HG02798 (cell line): Measurements from ENCODE around the gene HCN2.
A peak's percentile ranks its signal among the peaks of the same experiment; 100 is the strongest.

Experiments
- ATAC-seq: cut with Tn5 transposase; IDR thresholded peaks from one replicate; pipeline ENCODE4 v1.9.1; 2021; ENCODE audit warnings: mild to moderate bottlenecking; ENCODE audit not compliant: unreplicated experiment, poor library complexity

The HCN2 gene

GRCh38 chr19:650121-650520, 60.4 kb downstream of the HCN2 start:
- ATAC-seq, result no peak

DNA sequence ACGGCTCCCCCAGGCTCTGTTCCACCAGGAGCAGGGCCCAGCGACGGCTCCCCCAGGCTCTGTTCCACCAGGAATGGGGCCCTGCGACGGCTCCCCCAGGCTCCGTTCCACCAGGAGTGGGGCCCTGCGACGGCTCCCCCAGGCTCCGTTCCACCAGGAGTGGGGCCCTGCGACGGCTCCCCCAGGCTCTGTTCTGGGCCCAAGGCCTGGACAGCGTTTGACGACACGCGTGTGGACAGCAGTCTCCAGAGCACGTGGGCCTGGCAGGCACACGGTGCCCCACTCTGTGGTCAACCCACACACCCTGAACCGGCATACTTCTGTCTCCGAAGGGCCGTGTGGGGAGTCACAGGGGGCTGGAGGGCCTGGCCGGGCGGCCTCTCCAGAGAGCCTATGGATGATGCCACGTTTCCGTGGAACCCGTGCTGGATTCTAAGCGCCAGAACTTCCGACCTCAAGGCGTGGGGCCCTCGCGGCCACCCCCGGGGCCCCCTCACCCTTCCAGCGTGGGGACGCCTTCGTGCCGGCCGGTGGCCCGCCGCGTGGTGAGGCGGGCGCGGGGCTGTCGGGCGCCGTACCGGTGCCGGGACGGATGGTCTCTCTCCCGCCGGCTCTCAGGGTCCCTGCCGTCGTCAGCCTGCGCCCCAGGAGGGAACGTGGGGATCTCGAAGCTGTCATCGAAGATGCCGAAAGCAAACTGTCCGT, 61.6 kb downstream of the HCN2 start:
- no peak for ATAC-seq

DNA sequence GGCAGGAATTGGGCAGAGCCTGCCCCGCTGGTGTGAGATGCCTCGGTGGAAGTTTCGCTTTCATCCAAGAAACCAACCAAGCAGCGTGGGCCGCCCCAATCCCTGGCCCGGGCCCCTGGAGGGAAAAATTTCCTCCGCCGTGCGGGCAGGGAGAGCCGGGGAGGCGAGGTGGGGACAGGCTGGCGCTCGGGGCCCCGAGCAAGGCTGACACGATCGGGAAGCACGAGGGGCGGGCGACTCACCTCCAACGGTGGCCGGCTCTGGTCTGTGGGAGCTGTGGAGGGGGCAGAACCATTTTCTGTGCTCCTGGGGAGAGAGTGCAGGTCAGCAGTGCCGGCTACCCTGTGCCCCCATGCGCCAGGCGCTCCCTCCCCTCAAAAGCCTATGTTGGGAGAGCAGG, 62.3 kb downstream of the HCN2 start:
- ATAC-seq, result no peak

GRCh38 chr19:652467-653389, 63.0 kb downstream of the HCN2 start:
- no peak for ATAC-seq

- no peak for ATAC-seq
Measured at GRCh38 chr19:653425-653824, 63.7 kb downstream of the HCN2 start.

DNA sequence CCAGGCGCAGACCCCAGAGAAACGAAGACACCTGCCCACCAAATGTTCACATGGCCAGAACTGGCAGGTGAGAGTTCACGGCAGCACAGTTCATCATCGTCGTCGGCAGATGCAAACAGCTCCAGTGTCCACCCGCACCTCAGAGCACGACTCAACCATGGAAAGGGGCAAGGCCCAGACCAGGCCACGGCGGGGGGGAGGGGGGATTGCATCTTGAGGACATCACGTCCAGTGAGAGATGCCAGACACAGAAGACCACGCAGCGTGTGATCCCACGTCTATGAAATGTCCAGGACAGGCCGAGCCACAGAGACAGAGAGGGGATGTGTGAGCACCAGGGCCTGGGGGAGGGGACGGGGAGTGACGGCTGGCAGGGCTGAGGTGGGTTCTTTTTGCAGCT, 66.0 kb downstream of the HCN2 start:
- no peak for ATAC-seq

- no peak for ATAC-seq
Measured at GRCh38 chr19:656751-657559, 67.3 kb downstream of the HCN2 start.

- no peak for ATAC-seq
Measured at GRCh38 chr19:657611-658010, 67.9 kb downstream of the HCN2 start.

DNA sequence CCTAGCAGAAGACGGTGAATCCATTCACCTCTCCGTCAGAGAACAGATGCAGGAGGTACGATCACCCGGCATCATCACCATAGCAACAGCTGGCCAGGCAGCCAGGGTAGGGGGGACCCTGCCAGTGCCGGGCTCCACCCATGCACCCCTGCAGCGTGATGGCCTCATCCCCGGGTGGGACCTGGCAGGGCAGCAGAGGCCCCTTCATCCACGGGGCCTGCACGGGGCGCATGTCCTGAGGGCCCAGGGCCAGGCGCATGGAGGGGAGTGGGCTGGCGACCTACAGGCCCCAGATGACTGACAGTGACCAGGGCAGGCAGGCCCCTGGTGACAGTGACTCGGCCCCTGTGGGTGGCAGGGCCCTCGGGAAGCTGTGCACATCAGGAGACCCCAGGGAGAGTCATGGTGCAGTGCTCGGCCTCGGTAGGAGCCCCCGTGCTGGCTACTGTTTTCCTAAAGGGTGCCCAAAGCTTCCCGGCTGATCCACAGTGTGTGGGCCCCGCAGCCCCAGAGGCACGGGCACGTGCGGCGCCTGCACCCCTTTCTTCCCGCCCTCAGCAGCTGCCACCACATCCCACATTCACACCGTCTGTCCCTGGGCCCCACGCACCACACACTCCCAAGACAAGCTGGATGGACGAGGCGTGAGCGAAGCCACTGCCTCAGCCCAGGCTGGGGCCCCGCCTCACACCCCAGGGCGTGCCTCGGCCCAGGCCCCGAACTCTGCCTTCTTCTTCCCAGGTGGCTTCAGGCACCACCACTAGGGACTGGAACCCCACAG, 68.6 kb downstream of the HCN2 start:
- no peak for ATAC-seq

DNA sequence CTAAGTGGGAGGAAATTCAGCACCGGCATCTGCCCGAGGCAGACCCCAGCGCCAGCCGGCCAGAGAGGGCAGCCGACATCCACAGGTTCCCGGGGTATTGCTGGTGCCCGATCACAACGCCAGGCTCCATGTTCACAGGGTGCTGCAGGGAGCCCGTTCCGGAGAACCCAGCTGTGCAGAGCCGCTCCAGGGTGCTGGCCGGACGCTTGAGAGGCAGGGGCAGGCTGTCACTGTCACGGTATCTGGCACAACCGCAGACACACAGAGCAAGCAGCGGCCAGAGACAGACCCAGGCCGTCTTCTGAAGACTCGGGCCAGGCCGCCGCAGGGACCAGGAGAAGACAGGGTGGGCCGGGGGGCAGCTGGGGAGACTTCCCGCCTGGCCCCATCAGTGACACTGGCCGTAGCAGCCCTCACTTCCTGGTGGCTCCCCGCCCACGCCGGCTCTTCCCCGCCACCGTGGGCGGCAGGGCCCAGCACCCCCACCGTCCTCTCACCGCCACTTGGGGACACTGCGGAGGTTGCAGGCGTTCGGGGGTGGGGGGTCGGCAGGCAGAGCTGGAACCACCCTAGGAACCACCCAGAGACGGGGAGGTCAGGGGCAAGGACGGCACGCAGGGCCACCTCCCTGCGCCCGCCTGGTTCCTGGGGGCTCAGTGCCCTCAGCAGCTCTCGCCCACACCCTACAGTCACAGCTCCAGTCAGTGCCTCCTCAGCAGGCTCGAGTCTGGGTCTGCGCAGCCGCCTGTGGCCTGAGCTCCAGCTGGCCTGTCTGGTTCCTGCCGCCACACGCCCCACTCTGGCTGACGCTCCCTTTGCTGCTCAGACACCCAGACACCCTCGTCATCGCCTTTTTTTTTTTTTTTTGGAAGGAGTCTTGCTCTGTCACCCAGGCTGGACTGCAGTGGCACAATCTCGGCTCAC, 69.5 kb downstream of the HCN2 start:
- ATAC-seq, result no peak

DNA sequence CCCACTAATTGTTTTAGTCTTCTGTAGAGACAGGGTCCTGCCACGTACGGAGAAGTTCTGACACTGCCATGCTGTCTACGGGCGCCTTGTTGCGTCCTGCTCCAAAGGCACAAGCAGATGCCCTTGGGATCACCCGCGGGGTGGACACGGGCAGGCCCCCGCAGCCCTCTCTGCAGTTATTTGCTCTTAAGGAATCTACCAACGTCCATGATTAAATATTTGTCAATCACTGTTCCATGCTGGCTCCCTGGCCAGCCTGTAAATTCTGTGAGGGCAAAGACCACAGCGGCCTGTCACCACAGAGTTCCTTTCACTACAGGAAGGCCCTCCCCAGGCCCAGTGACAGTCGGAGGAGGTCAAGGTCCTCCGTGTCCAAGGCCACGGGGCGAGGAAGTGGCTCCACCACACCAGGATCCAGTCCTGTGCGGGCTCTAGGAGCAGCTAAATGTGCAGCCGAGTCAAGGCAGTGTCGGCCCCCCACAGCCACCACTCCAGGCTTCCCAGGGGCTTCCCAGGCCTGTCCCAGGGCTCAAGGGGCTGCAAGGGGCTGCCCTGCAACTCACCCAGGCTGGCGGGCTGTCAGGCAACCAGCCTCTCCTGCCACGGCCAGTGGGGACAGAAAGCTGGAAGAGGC, 71.2 kb downstream of the HCN2 start:
- ATAC-seq, result no peak

GRCh38 chr19:661427-662196, 71.9 kb downstream of the HCN2 start:
- ATAC-seq, result no peak

DNA sequence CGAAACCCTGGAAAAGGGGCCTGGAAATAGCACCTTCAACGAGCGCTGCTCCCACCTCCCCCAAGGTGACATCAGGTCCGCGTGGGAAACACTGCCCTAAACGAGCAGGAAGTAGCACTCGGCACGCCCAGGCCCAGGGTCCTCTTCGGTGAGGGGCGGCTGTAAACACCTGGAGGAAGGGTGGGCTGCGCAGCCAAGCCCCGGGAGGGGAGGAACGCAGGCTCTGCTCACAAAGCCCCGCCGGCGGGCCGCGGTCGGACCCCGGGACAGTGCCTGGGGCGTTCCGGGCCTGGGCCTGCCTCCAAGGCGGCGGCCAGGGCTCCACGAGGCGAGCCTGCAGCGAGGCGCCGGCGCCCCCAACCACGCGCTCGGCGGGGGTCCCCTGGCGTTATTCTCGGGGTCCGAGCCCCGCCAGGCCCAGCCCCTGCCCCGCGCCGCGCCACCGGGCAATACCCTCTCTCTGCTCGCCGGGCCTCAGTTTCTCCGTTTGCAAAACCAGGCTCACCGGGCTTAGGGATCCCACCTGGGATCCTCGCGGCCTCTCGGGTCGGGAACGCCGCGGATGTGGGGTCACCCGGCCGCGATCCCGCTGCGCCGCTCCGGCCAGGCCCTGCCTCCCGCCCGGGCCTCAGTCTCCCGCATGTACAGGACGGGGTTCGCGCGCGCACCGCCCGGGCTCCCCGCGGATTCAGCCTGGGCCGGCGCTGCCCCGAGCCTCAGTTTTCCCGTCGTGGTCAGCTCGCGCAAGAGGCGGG, 72.7 kb downstream of the HCN2 start:
- ATAC-seq, result peak; percentile 6

DNA sequence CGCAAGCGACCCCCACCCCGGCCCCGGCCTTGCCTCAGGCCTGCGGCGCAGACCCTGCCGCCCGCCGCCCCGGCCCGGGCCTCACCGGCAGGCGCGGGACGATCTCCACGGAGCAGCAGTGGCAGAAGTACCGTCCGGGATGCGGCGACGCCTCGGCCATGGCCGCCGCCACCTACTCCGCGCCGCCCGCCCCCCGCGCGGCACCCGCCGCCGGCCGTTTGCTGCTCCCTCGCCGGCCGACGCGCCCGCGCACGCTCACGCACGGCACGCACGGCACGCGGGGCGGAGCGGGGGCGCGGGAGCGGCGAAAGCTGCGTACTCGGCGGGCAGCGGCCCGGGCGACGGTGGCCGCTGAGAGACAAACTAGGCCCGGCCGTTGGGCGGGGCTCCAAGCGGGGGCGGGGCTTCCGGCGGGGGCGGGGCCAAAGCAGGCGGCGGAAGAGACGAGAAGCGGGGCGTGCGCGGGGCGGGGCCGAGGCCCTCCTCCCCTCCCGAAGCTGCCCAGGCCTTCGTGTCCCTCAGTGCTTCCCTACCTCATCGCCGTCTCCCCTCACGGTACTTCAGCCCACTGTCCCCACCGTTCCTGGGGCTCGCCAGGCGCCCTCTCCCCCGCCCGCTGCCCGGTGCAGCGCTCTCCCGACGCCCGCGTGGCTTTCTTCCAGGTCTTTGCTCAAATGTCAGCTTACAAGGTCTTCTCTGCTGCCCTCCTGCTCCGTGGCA, 73.4 kb downstream of the HCN2 start, which contains the start of gene RNF126:
RNF126 (minus strand) TSS at position 253 of the 720 bp plus-strand sequence; CDS start at position 160, 93 bp downstream.
- ATAC-seq, result peak; percentile 77

GRCh38 chr19:663682-664117, 74.0 kb downstream of the HCN2 start:
- no peak for ATAC-seq

DNA sequence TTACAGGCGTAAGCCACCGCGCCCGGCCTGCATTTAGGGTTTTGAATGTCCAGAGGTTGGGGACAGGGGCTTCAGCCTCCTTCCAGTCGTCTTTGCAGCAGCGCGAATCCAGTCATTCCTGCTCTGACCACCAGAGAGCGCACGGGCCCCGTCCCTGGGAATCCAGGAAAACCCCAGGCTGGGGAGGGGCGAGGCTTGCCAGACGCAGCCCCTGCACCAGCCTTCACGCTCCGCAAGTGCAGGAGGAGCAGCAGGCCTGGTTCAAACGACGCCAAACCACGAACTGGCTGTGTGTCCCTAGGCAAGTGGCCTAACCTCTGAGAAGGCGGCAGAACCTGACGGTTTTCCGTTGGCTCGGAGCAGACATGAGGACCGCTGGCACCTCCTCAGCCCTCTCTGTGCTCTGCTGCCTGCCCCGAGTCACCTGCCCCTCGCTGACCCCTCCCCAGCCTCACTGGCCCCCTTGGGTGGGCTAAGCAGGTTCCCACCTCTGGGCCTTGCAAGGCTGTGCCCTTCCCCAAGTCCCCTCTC, 75.3 kb downstream of the HCN2 start:
- ATAC-seq, result no peak
